GM12878 (cell line): ENCODE measurements around the gene ST6GALNAC3. TPM values are rescaled to one million over a fixed set of nuclear protein-coding genes. Genes with fewer than 3 reads are reported as not detected.

Experiments used
- ATAC-seq: fragments of 200-7000 bp; cut with Tn5 transposase; 3 replicates; pipeline ENCODE4 v1.9.1; 2020; ENCODE audit warnings: mild to moderate bottlenecking, moderate library complexity
- BruUV-seq: library from RNA; stranded (reverse); fragments of 400-500 nt; replicated peaks from 2 replicates; lab custom pipeline; 2021; lab: Mats Ljungman, UMichigan
- CTCF ChIA-PET: fragments of 300-600 bp; sonication (Branson Sonifier 250); formaldehyde crosslinking; extraction: SDS; loops from one replicate; lab custom pipeline; 2021; ENCODE audit warnings: inconsistent platforms; lab: Yijun Ruan, JAX
- POLR2A ChIA-PET: fragments of 350-600 bp; formaldehyde crosslinking; extraction: SDS; loops from one replicate; lab custom pipeline; 2021; ENCODE audit warnings: inconsistent platforms; lab: Charles Lee
- RAD21 ChIA-PET: fragments of 300-600 bp; sonication (Branson Sonifier 250); formaldehyde crosslinking; loops from one replicate; lab custom pipeline; 2023; ENCODE audit warnings: antibody characterized with exemption; ENCODE audit not compliant: unreplicated experiment; lab: Charles Lee
- SMC1A ChIA-PET: fragments of 300-600 bp; sonication (Branson Sonifier 250); formaldehyde crosslinking; loops from one replicate; lab custom pipeline; 2023; ENCODE audit not compliant: unreplicated experiment, uncharacterized antibody; lab: Charles Lee
- DNase-seq: peaks from one replicate; pipeline ENCODE4 v3.0.0-alpha.2; 2011; ENCODE audit warnings: low read depth, low spot score
- FAIRE-seq: peaks from 3 replicates; lab custom pipeline; 2011; peaks lifted over from hg19 to GRCh38; lab: Jason Lieb, UNC
- H2AFZ ChIP-seq: 2 replicates; pipeline ENCODE4 v1.6.0; 2011; ENCODE audit warnings: low read depth, low read length, control low read depth; ENCODE audit not compliant: control insufficient read depth
- H3K27ac ChIP-seq: 2 replicates; pipeline ENCODE4 v1.5.1; 2011; ENCODE audit warnings: control low read depth; ENCODE audit not compliant: control insufficient read depth, insufficient read depth
- H3K27me3 ChIP-seq, 2 experiments: replicated peaks in 1 of 2; 2 replicates each; pipeline versions ENCODE4 v1.6.0 to v1.6.1; 2011; ENCODE audit warnings: low read length in 1 of 2; ENCODE audit not compliant: control insufficient read depth in 2 of 2, insufficient read depth in 2 of 2
- H3K36me3 ChIP-seq, 2 experiments: 2 replicates each; pipeline ENCODE4 v1.5.1; 2011; ENCODE audit warnings: low read length in 1 of 2; ENCODE audit not compliant: control insufficient read depth in 2 of 2, insufficient read depth in 2 of 2
- H3K4me1 ChIP-seq: 2 replicates; pipeline ENCODE4 v1.6.1; 2011; ENCODE audit warnings: mild to moderate bottlenecking, low read length, moderate library complexity, mixed read lengths; ENCODE audit not compliant: control insufficient read depth, insufficient read depth
- H3K4me2 ChIP-seq: 2 replicates; pipeline ENCODE4 v1.6.0; 2011; ENCODE audit warnings: control low read depth; ENCODE audit not compliant: control insufficient read depth, insufficient read depth
- H3K4me3 ChIP-seq: fragments of 200-600 bp; sonication (generic); 2 replicates; pipeline ENCODE4 v1.5.1; 2016
- H3K79me2 ChIP-seq: 2 replicates; pipeline ENCODE4 v1.6.0; 2011; ENCODE audit warnings: low read length; ENCODE audit not compliant: control insufficient read depth, insufficient read depth
- H3K9ac ChIP-seq: 2 replicates; pipeline ENCODE4 v1.8.0; 2011; ENCODE audit warnings: low read length, control low read depth, mixed read lengths; ENCODE audit not compliant: control insufficient read depth, insufficient read depth
- H3K9me3 ChIP-seq: replicated peaks from 3 replicates; pipeline ENCODE4 v1.5.1; 2011; ENCODE audit warnings: mild to moderate bottlenecking, low read length; ENCODE audit not compliant: control insufficient read depth, insufficient read depth
- H4K20me1 ChIP-seq: 2 replicates; pipeline ENCODE4 v1.6.0; 2011; ENCODE audit not compliant: control insufficient read depth, insufficient read depth
- BCL11A ChIP-seq: IDR thresholded peaks from 2 replicates; pipeline ENCODE4 v1.6.1; 2011; ENCODE audit warnings: low read depth, low read length
- CHD2 ChIP-seq: IDR thresholded peaks from 2 replicates; pipeline ENCODE4 v1.6.1; 2011; ENCODE audit warnings: low read depth, low read length, improper control_type of control experiment, borderline replicate concordance
- FOS ChIP-seq: IDR thresholded peaks from 3 replicates; pipeline ENCODE4 v1.6.1; 2011; ENCODE audit warnings: borderline replicate concordance; ENCODE audit not compliant: insufficient read length; ENCODE audit errors: extremely low read depth
- IKZF2 ChIP-seq, 2 experiments: fragments of 450-650 bp; IDR thresholded peaks; 2 replicates each; pipeline ENCODE4 v1.6.1; 2017; ENCODE audit warnings: mild to moderate bottlenecking in 2 of 2, moderate library complexity in 2 of 2
- MYC ChIP-seq: IDR thresholded peaks from 2 replicates; pipeline ENCODE4 v1.6.1; 2011; ENCODE audit warnings: mild to moderate bottlenecking, low read length, moderate library complexity, inconsistent platforms; ENCODE audit not compliant: insufficient read depth, insufficient replicate concordance, insufficient read length, severe bottlenecking
- POLR2A ChIP-seq: IDR thresholded peaks from 2 replicates; pipeline ENCODE4 v1.6.1; 2011; ENCODE audit warnings: low read depth, mild to moderate bottlenecking, low read length
- SMAD1 ChIP-seq: fragments of 450-650 bp; IDR thresholded peaks from 2 replicates; pipeline ENCODE4 v1.6.1; 2018; ENCODE audit warnings: mild to moderate bottlenecking, low read depth; ENCODE audit not compliant: partially characterized antibody
- SP1 ChIP-seq: IDR thresholded peaks from one replicate; pipeline ENCODE4 v1.6.1; 2011; ENCODE audit warnings: low read depth, low read length
- SREBF2 ChIP-seq: IDR thresholded peaks from 2 replicates; pipeline ENCODE4 v1.6.1; 2012; ENCODE audit warnings: mild to moderate bottlenecking, low read length
- ZBTB40 ChIP-seq: fragments of 450-650 bp; IDR thresholded peaks from 2 replicates; pipeline ENCODE4 v1.6.1; 2016; ENCODE audit warnings: mild to moderate bottlenecking, moderate library complexity, borderline replicate concordance
- ZNF217 ChIP-seq: fragments of 450-650 bp; IDR thresholded peaks from 2 replicates; pipeline ENCODE4 v1.6.1; 2017; ENCODE audit warnings: antibody characterized with exemption, mild to moderate bottlenecking
- WGBS: methylation state at CpG from one replicate; pipeline ENCODE4 v1.1.6; 2016; ENCODE audit warnings: low lambda C conversion rate; ENCODE audit not compliant: insufficient replicate concordance, insufficient coverage; ENCODE audit errors: missing lambda C conversion rate; 5-methylcytosine and 5-hydroxymethylcytosine counted together
- in situ Hi-C: fragments of 300-500 bp; cut with MboI; formaldehyde crosslinking; loops from 9 replicates; pipeline ENCODE4 v1.14.3; 2018; ENCODE audit warnings: mixed read lengths
- intact Hi-C: fragments of 100-400 bp; cut with micrococcal nuclease; formaldehyde crosslinking; loops from one replicate; pipeline ENCODE4 v1.14.2; 2022; ENCODE audit not compliant: unreplicated experiment
- polyA plus RNA-seq, 11 experiments: library from polyadenylated mRNA; depleted of rRNA in 4 of 11; unstranded in 6 of 11; stranded (reverse) in 5 of 11; fragments of >200 nt; fragmentation: Nextera tagmentation in 4 of 11; fragmentation: Illumina TruSeq in 1 of 11; extraction: Ambion mirVana in 4 of 11; extraction: Trizol in 1 of 11; gene quantifications; 1 replicate in 1 of 11; 2 replicates in 10 of 11; pipeline versions ENCODE4 v1.2.1 to v1.2.3, GENCODE V29; 2011 to 2016; ENCODE audit warnings: inconsistent platforms in 2 of 11, missing spikeins in 2 of 11, low read depth in 1 of 11
- total RNA-seq, 4 experiments: library from RNA; depleted of rRNA in 3 of 4; stranded (reverse); fragments of >200 nt in 3 of 4; fragmentation: Illumina TruSeq in 1 of 4; extraction: Trizol in 1 of 4; gene quantifications; 2 replicates each; pipeline versions ENCODE4 v1.2.1 to v1.2.3, GENCODE V29; 2013 to 2021
- TF ChIP-seq, protein P1 (sequence below): fragments of 450-650 bp; IDR thresholded peaks from 2 replicates; pipeline ENCODE4 v1.6.1; 2018; ENCODE audit warnings: borderline replicate concordance, mild to moderate bottlenecking; ENCODE audit not compliant: partially characterized antibody
- TF ChIP-seq, protein P2 (sequence below): fragments of 450-650 bp; formaldehyde crosslinking; IDR thresholded peaks from 2 replicates; pipeline ENCODE4 v1.5.0; 2022; ENCODE audit warnings: mild to moderate bottlenecking, missing genetic modification characterization

ST6GALNAC3 gene
- total and polyA plus RNA-seq, 10 of the 15 experiments (the other 5 are each of a cell fraction or from before 2014, with no cell fraction given), result 0.04 to 0.68 (median 0.18) TPM; not detected in 3

- ATAC-seq, result no peak
- Histone ChIP-seq H2AFZ (no peak overlapping the region), H3K27ac (no peak overlapping the region), H3K9me3 (no peaks in the 10 kb centered on the region), H3K4me1 (no peaks in the 10 kb centered on the region), H3K79me2 (no peaks in the 10 kb centered on the region), H3K4me2 (no peak overlapping the region), H3K9ac (no peak overlapping the region), H3K27me3 (no peaks in the 10 kb centered on the region), H3K36me3 (no peaks in the 10 kb centered on the region), H4K20me1 (no peaks in the 10 kb centered on the region), H3K4me3 (no peak overlapping the region)
- intact Hi-C loops (no loop called here), in situ Hi-C loops (no loop called here)
- RAD21 ChIA-PET, result no interaction called here
- TF ChIP-seq, protein P1, sequence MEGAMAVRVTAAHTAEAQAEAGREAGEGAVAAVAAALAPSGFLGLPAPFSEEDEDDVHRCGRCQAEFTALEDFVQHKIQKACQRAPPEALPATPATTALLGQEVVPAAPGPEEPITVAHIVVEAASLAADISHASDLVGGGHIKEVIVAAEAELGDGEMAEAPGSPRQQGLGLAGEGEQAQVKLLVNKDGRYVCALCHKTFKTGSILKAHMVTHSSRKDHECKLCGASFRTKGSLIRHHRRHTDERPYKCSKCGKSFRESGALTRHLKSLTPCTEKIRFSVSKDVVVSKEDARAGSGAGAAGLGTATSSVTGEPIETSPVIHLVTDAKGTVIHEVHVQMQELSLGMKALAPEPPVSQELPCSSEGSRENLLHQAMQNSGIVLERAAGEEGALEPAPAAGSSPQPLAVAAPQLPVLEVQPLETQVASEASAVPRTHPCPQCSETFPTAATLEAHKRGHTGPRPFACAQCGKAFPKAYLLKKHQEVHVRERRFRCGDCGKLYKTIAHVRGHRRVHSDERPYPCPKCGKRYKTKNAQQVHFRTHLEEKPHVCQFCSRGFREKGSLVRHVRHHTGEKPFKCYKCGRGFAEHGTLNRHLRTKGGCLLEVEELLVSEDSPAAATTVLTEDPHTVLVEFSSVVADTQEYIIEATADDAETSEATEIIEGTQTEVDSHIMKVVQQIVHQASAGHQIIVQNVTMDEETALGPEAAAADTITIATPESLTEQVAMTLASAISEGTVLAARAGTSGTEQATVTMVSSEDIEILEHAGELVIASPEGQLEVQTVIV, result no peak
- TF ChIP-seq CHD2 (no peak), SREBF2 (no peak), POLR2A (no peak), ZBTB40 (no peak), IKZF2 (IDR thresholded peaks at IDR 0.05) (no peak), ZNF217 (no peak), MYC (no peak), BCL11A (no peak), SP1 (no peak), SMAD1 (no peak), FOS (no peak)
- TF ChIP-seq, protein P2, sequence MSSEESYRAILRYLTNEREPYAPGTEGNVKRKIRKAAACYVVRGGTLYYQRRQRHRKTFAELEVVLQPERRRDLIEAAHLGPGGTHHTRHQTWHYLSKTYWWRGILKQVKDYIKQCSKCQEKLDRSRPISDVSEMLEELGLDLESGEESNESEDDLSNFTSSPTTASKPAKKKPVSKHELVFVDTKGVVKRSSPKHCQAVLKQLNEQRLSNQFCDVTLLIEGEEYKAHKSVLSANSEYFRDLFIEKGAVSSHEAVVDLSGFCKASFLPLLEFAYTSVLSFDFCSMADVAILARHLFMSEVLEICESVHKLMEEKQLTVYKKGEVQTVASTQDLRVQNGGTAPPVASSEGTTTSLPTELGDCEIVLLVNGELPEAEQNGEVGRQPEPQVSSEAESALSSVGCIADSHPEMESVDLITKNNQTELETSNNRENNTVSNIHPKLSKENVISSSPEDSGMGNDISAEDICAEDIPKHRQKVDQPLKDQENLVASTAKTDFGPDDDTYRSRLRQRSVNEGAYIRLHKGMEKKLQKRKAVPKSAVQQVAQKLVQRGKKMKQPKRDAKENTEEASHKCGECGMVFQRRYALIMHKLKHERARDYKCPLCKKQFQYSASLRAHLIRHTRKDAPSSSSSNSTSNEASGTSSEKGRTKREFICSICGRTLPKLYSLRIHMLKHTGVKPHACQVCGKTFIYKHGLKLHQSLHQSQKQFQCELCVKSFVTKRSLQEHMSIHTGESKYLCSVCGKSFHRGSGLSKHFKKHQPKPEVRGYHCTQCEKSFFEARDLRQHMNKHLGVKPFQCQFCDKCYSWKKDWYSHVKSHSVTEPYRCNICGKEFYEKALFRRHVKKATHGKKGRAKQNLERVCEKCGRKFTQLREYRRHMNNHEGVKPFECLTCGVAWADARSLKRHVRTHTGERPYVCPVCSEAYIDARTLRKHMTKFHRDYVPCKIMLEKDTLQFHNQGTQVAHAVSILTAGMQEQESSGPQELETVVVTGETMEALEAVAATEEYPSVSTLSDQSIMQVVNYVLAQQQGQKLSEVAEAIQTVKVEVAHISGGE (CRISPR knock-in tag), result no peak
- DNase-seq, result no peak
- WGBS, result 37% methylated on average over 5 of the region's 5 CpGs
- CTCF ChIA-PET, result interaction anchor here (1.4 kb wide), 1 partner anchor 14 kb away, joined by 3 read pairs; no protein-coding TSS in a partner anchor
- SMC1A ChIA-PET, result interaction anchor here (0.9 kb wide), 1 partner anchor 44 kb away, joined by 3 read pairs; no protein-coding TSS in a partner anchor
- BruUV-seq, result no TSS peak
- POLR2A ChIA-PET, result no interaction called here
- no peak for FAIRE-seq
These were observed 437.1 kb downstream of the ST6GALNAC3 start for GRCh38 chr1:76511558-76512179.
